Liver (tissue), 9 donors: Measurements from ENCODE around the gene UNC5CL. TPM values are rescaled to one million over a fixed set of nuclear protein-coding genes. Genes with fewer than 3 reads are reported as not detected.

Source experiments
- DNase-seq: peaks from one replicate; pipeline ENCODE4 v3.0.0-alpha.2; 2017; ENCODE audit warnings: low spot score
- H3K27ac ChIP-seq, 2 donors: one replicate each; pipeline ENCODE4 v1.7.0; 2013; ENCODE audit warnings: inconsistent platforms in 2 of 2, low read length in 2 of 2, control low read depth in 1 of 2, low read depth in 1 of 2, mild to moderate bottlenecking in 1 of 2
- H3K27me3 ChIP-seq, 4 donors: one replicate each; pipeline versions ENCODE4 v1.6.1 to v1.7.0; 2013; ENCODE audit warnings: low read length in 3 of 4, inconsistent platforms in 1 of 4, mild to moderate bottlenecking in 1 of 4, moderate library complexity in 1 of 4; ENCODE audit not compliant: control insufficient read depth in 4 of 4, insufficient read depth in 4 of 4
- H3K36me3 ChIP-seq, 4 donors: one replicate each; pipeline versions ENCODE4 v1.6.1 to v1.7.0; 2013; ENCODE audit warnings: low read length in 3 of 4, mild to moderate bottlenecking in 3 of 4, low read depth in 1 of 4, moderate library complexity in 1 of 4; ENCODE audit not compliant: control insufficient read depth in 4 of 4, insufficient read depth in 3 of 4
- H3K4me1 ChIP-seq, 4 donors: one replicate each; pipeline versions ENCODE4 v1.6.1 to v1.7.0; 2013; ENCODE audit warnings: low read length in 3 of 4, mild to moderate bottlenecking in 3 of 4, moderate library complexity in 1 of 4; ENCODE audit not compliant: control insufficient read depth in 4 of 4, insufficient read depth in 4 of 4
- H3K4me3 ChIP-seq, 3 donors: one replicate each; pipeline versions ENCODE4 v1.6.1 to v1.7.0; 2013; ENCODE audit warnings: low read length in 3 of 3, control low read depth in 1 of 3, low read depth in 1 of 3, mild to moderate bottlenecking in 1 of 3
- H3K9ac ChIP-seq, 2 donors: one replicate each; pipeline ENCODE4 v1.7.0; 2013; ENCODE audit warnings: low read length in 2 of 2, mild to moderate bottlenecking in 2 of 2, moderate library complexity in 2 of 2, control low read depth in 1 of 2, low read depth in 1 of 2
- H3K9me3 ChIP-seq, 4 donors: one replicate each; pipeline versions ENCODE4 v1.6.1 to v1.7.0; 2013; ENCODE audit warnings: low read length in 3 of 4; ENCODE audit not compliant: control insufficient read depth in 4 of 4
- EGR1 ChIP-seq, 2 donors: IDR thresholded peaks; 2 replicates each; pipeline ENCODE4 v1.6.1; 2016 to 2018; ENCODE audit warnings: antibody characterized with exemption in 2 of 2, low read depth in 2 of 2
- FOXA1 ChIP-seq: IDR thresholded peaks from 2 replicates; pipeline ENCODE4 v1.6.1; 2016; ENCODE audit warnings: antibody characterized with exemption
- FOXA2 ChIP-seq: IDR thresholded peaks from 2 replicates; pipeline ENCODE4 v1.6.1; 2016; ENCODE audit warnings: antibody characterized with exemption
- GABPA ChIP-seq, 2 donors: IDR thresholded peaks in 1 of 2; conservative IDR thresholded peaks in 1 of 2; 2 replicates each; pipeline ENCODE4 v1.6.1; 2016; ENCODE audit warnings: antibody characterized with exemption in 2 of 2, mild to moderate bottlenecking in 1 of 2, moderate library complexity in 1 of 2
- HNF4A ChIP-seq, 2 donors: conservative IDR thresholded peaks; 2 replicates each; pipeline ENCODE4 v1.6.1; 2016; ENCODE audit warnings: antibody characterized with exemption in 2 of 2, mild to moderate bottlenecking in 2 of 2
- HNF4G ChIP-seq: IDR thresholded peaks from 2 replicates; pipeline ENCODE4 v1.6.1; 2016; ENCODE audit warnings: antibody characterized with exemption
- JUND ChIP-seq, 2 donors: IDR thresholded peaks; 2 replicates each; pipeline ENCODE4 v1.6.1; 2016; ENCODE audit warnings: antibody characterized with exemption in 2 of 2
- NR2F2 ChIP-seq: IDR thresholded peaks from 2 replicates; pipeline ENCODE4 v1.6.1; 2016; ENCODE audit warnings: antibody characterized with exemption
- RAD21 ChIP-seq, 2 donors: IDR thresholded peaks; 2 replicates each; pipeline ENCODE4 v1.6.1; 2016; ENCODE audit warnings: antibody characterized with exemption in 2 of 2, mild to moderate bottlenecking in 2 of 2
- RXRA ChIP-seq, 2 donors: IDR thresholded peaks; 2 replicates each; pipeline ENCODE4 v1.6.1; 2017 to 2018; ENCODE audit warnings: antibody characterized with exemption in 2 of 2, mild to moderate bottlenecking in 1 of 2
- TAF1 ChIP-seq: conservative IDR thresholded peaks from 2 replicates; pipeline ENCODE4 v1.6.1; 2016; ENCODE audit warnings: antibody characterized with exemption, mild to moderate bottlenecking
- YY1 ChIP-seq: IDR thresholded peaks from 2 replicates; pipeline ENCODE4 v1.6.1; 2016; ENCODE audit warnings: antibody characterized with exemption, mild to moderate bottlenecking
- WGBS: extraction: QIAGEN DNeasy Blood & Tissue Kit; methylation state at CpG from one replicate; pipeline ENCODE4 v1.1.7; 2013; 5-methylcytosine and 5-hydroxymethylcytosine counted together
- polyA plus RNA-seq, 2 donors: library from polyadenylated mRNA; stranded (reverse) in 1 of 2; unstranded in 1 of 2; fragments of 200-250 nt in 1 of 2; fragments of >200 nt in 1 of 2; fragmentation: Nextera tagmentation in 1 of 2; extraction: Ambion mirVana in 1 of 2; gene quantifications; one replicate each; pipeline versions ENCODE4 v1.2.1 to v1.2.3, GENCODE V29; 2013 to 2015
- total RNA-seq, 2 donors: library from RNA; depleted of rRNA; stranded (reverse); fragments of >200 nt; gene quantifications; one replicate each; pipeline ENCODE4 v1.2.3, GENCODE V29; 2014
- TF ChIP-seq, protein P1 (sequence below): IDR thresholded peaks from 2 replicates; pipeline ENCODE4 v1.6.1; 2016; ENCODE audit warnings: antibody characterized with exemption
- TF ChIP-seq, protein P2 (sequence below): IDR thresholded peaks from 2 replicates; pipeline ENCODE4 v1.6.1; 2016; ENCODE audit warnings: antibody characterized with exemption
- TF ChIP-seq, protein P3 (sequence below): IDR thresholded peaks from 2 replicates; pipeline ENCODE4 v1.6.1; 2016; ENCODE audit warnings: antibody characterized with exemption
- TF ChIP-seq, protein P4 (sequence below): fragments of 150-350 bp; IDR thresholded peaks from 2 replicates; pipeline ENCODE4 v1.5.1; 2017; ENCODE audit warnings: improper control_type of control experiment, low read depth, low read length; ENCODE audit not compliant: missing input control
- donor health status: healthy.
- donor health status: healthy.
- donor health status: healthy.
- donor health status: healthy.
- donor health status: healthy.

UNC5CL gene
- total and polyA plus RNA-seq, 4 donors: 4.7 to 41.9 (median 17.2) TPM

DNA sequence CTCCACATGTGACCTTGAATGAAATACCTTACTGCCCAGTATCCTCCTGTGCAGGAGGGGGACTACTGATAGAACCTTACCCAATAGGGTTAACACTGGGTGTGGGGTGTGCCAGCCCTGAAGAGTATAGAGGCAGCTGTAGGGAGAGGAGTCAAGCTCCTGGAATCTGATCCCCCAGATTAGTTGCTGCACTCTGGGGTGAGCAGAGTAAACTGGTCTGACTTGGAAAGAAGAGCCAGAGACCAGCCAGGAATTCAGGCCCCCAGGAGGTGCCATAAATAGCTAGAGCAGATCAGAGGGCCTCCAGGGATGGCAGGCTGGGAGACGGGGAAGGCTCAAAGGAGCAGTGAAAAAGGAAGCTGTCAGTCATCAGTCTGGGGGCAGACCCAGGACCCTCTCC is 10.5 kb upstream of the UNC5CL start:
- TF ChIP-seq RAD21 (IDR thresholded peaks at IDR 0.05): no peak
- TF ChIP-seq, protein P1, sequence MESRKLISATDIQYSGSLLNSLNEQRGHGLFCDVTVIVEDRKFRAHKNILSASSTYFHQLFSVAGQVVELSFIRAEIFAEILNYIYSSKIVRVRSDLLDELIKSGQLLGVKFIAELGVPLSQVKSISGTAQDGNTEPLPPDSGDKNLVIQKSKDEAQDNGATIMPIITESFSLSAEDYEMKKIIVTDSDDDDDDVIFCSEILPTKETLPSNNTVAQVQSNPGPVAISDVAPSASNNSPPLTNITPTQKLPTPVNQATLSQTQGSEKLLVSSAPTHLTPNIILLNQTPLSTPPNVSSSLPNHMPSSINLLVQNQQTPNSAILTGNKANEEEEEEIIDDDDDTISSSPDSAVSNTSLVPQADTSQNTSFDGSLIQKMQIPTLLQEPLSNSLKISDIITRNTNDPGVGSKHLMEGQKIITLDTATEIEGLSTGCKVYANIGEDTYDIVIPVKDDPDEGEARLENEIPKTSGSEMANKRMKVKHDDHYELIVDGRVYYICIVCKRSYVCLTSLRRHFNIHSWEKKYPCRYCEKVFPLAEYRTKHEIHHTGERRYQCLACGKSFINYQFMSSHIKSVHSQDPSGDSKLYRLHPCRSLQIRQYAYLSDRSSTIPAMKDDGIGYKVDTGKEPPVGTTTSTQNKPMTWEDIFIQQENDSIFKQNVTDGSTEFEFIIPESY: no peak
- TF ChIP-seq, protein P2, sequence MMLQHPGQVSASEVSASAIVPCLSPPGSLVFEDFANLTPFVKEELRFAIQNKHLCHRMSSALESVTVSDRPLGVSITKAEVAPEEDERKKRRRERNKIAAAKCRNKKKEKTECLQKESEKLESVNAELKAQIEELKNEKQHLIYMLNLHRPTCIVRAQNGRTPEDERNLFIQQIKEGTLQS: no peak
- TF ChIP-seq YY1: no peak
- no peak for TF ChIP-seq TAF1
- no peak for TF ChIP-seq HNF4G
- no peak for TF ChIP-seq HNF4A (conservative IDR thresholded peaks at IDR 0.05)
- TF ChIP-seq, protein P3, sequence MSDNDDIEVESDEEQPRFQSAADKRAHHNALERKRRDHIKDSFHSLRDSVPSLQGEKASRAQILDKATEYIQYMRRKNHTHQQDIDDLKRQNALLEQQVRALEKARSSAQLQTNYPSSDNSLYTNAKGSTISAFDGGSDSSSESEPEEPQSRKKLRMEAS: no peak
- TF ChIP-seq JUND (IDR thresholded peaks at IDR 0.05): no peak
- TF ChIP-seq, protein P4, sequence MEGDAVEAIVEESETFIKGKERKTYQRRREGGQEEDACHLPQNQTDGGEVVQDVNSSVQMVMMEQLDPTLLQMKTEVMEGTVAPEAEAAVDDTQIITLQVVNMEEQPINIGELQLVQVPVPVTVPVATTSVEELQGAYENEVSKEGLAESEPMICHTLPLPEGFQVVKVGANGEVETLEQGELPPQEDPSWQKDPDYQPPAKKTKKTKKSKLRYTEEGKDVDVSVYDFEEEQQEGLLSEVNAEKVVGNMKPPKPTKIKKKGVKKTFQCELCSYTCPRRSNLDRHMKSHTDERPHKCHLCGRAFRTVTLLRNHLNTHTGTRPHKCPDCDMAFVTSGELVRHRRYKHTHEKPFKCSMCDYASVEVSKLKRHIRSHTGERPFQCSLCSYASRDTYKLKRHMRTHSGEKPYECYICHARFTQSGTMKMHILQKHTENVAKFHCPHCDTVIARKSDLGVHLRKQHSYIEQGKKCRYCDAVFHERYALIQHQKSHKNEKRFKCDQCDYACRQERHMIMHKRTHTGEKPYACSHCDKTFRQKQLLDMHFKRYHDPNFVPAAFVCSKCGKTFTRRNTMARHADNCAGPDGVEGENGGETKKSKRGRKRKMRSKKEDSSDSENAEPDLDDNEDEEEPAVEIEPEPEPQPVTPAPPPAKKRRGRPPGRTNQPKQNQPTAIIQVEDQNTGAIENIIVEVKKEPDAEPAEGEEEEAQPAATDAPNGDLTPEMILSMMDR: no peak
- TF ChIP-seq RXRA (IDR thresholded peaks at IDR 0.05): no peak
- TF ChIP-seq FOXA1: no peak
- no peak for TF ChIP-seq GABPA (IDR thresholded peaks at IDR 0.05 in 1 of 2, conservative IDR thresholded peaks at IDR 0.05 in 1 of 2)
- no peak for TF ChIP-seq FOXA2
- no peak for TF ChIP-seq NR2F2
- Histone ChIP-seq H3K4me1 (peaks cover 6 to 23% (median 21%) of the 10 kb centered on the region in 4 donors), H3K36me3 (no peaks in the 10 kb centered on the region), H3K9me3 (no peaks in the 10 kb centered on the region), H3K9ac (no peak overlapping the region), H3K27me3 (no peaks in the 10 kb centered on the region), H3K4me3 (no peak overlapping the region), H3K27ac (no peak overlapping the region)
- no peak for DNase-seq
- 92% methylated on average over 1 of the region's 1 CpG for whole genome bisulfite sequencing

DNA sequence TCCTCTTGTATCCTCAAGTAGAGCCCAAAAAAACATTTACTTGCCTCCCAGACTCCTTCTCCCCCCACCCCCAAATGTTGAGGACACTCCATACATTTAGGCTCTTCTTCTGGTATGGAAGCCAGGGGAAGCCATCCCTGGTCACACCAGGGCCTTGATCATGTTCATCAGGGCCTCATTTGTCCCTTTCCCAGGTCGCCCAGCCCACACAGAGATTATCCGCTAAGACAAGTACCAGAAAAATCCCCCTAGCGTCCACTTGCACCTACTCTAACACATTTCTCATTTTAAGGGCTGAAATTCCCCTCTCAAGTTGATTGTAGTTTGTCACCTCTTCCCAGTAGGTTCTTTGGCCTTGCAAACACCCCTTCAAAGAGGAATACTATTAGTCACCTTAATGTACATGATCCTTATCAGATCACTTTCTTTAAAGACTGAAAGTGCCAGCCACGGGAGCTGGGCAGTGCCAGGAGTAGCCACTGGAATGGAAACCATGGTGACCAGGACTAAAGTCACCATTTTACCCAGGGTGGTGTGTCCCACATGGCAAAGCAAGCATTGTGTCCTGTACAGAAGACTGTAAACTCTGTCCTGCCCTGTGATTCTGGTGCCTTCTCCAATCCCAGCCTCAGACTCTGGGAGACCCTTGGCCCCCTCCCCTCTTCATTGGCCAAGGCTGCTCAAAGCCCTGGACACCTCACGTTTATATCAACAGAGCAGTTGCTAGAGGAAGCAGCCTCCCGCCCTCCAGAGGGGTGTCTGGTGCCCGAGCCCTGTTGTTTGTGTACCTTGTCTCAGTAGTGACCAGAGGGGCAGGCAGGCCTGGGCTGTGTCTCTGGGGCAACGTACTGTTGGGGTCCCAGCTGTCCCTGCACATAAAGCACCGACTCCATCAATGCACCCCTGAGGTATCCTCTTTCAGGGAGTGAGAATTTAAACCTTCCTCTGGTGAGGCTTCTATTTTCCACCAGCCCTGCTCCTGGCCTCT is 9.0 kb upstream of the UNC5CL start:
- no peak overlapping the region for H3K9ac ChIP-seq
- H3K9me3 ChIP-seq: no peaks in the 10 kb centered on the region
- peaks cover 6 to 30% (median 21%) of the 10 kb centered on the region in 4 donors for H3K4me1 ChIP-seq

More for the DNA sequence above, 9.0 kb upstream of the UNC5CL start:
- no peak for TF ChIP-seq RXRA (IDR thresholded peaks at IDR 0.05)
- TF ChIP-seq, protein P3: no peak
- TF ChIP-seq NR2F2: no peak
- no peak for TF ChIP-seq FOXA1
- no peak for TF ChIP-seq JUND (IDR thresholded peaks at IDR 0.05)
- no peak for TF ChIP-seq EGR1 (IDR thresholded peaks at IDR 0.05; ENCODE audit: low read depth in 2 of 2)
- TF ChIP-seq RAD21 (IDR thresholded peaks at IDR 0.05): no peak
- TF ChIP-seq TAF1: no peak
- TF ChIP-seq HNF4A (conservative IDR thresholded peaks at IDR 0.05): no peak
- no peak for TF ChIP-seq GABPA (IDR thresholded peaks at IDR 0.05 in 1 of 2, conservative IDR thresholded peaks at IDR 0.05 in 1 of 2)
- WGBS: 87% methylated on average over 9 of the region's 9 CpGs
- no peak for DNase-seq
- Histone ChIP-seq H3K27me3 (no peaks in the 10 kb centered on the region), H3K27ac (no peak overlapping the region), H3K36me3 (no peaks in the 10 kb centered on the region), H3K4me3 (no peak overlapping the region)
